Upper lobe of left lung (tissue), 6 donors: ENCODE data around the gene VAPA. TPM values are rescaled to one million over a fixed set of nuclear protein-coding genes. Genes with fewer than 3 reads are reported as not detected.
A peak's percentile ranks its signal among the peaks of the same experiment; 100 is the strongest.

ENCODE experiments used
- ATAC-seq, 2 donors: fragments of 200-7000 bp; cut with Tn5 transposase; one replicate each; pipeline ENCODE4 v1.9.1; 2022; ENCODE audit warnings: mild to moderate bottlenecking in 2 of 2, moderate library complexity in 2 of 2; ENCODE audit not compliant: low FRiP score in 2 of 2
- DNase-seq, 2 donors: peaks; one replicate each; pipeline ENCODE4 v3.0.0-alpha.2; 2019 to 2020
- H3K27ac ChIP-seq, 4 donors: fragments of 200-600 bp; sonication (generic); one replicate each; pipeline ENCODE4 v1.5.1; 2016 to 2019
- H3K27me3 ChIP-seq, 4 donors: fragments of 200-600 bp; sonication (generic); one replicate each; pipeline ENCODE4 v1.5.1; 2017 to 2019
- H3K36me3 ChIP-seq, 4 donors: fragments of 200-600 bp; sonication (generic); one replicate each; pipeline ENCODE4 v1.5.1; 2016 to 2019
- H3K4me1 ChIP-seq, 4 donors: fragments of 200-600 bp; sonication (generic); one replicate each; pipeline ENCODE4 v1.5.1; 2018 to 2019
- H3K4me3 ChIP-seq, 4 donors: fragments of 200-600 bp; sonication (generic); one replicate each; pipeline ENCODE4 v1.5.1; 2017 to 2019; ENCODE audit warnings: mild to moderate bottlenecking in 2 of 4, moderate library complexity in 1 of 4
- H3K9me3 ChIP-seq, 4 donors: fragments of 200-600 bp; sonication (generic); one replicate each; pipeline ENCODE4 v1.5.1; 2018 to 2019
- CTCF ChIP-seq, 6 experiments: fragments of 450-650 bp in 4 of 6; fragments of 200-600 bp in 2 of 6; sonication (generic) in 2 of 6; IDR thresholded peaks; one replicate each; pipeline ENCODE4 v1.5.1; 2016 to 2019; ENCODE audit warnings: antibody characterized with exemption in 6 of 6
- EP300 ChIP-seq, 4 donors: sonication (generic); formaldehyde crosslinking; IDR thresholded peaks; one replicate each; pipeline ENCODE4 v1.5.1; 2017; ENCODE audit warnings: antibody characterized with exemption in 4 of 4, control low read depth in 2 of 4
- POLR2A ChIP-seq, 4 donors: fragments of 450-650 bp; IDR thresholded peaks; one replicate each; pipeline ENCODE4 v1.5.1; 2016 to 2017; ENCODE audit warnings: antibody characterized with exemption in 4 of 4, mild to moderate bottlenecking in 2 of 4
- POLR2AphosphoS5 ChIP-seq, 2 donors: sonication (generic); formaldehyde crosslinking; IDR thresholded peaks; one replicate each; pipeline ENCODE4 v1.5.1; 2017; ENCODE audit warnings: antibody characterized with exemption in 2 of 2
- WGBS, 2 donors: methylation state at CpG; one replicate each; pipeline ENCODE4 v1.1.5; 2017 to 2018; 5-methylcytosine and 5-hydroxymethylcytosine counted together
- total RNA-seq, 6 donors: library from RNA; depleted of rRNA in 4 of 6; stranded (reverse); fragments of >200 nt in 4 of 6; gene quantifications; one replicate each; pipeline versions ENCODE4 v1.1.0 to v1.2.1, GENCODE V29; 2016 to 2021
- donor health status: DM: no; HTN: no; CAD: no; lungs with moderate emphysema.
- donor health status: DM: no; HTN: yes; CAD: no; lungs with severe emphysema.

Gene VAPA
- total RNA-seq, 6 donors from 2014 or later, result 233 to 566 (median 285) TPM

- DNase-seq (no peak), ATAC-seq (no peak)
- peaks cover 0 to 18% (median 0%) of the 10 kb centered on the region in 4 donors for H3K36me3 ChIP-seq
- WGBS, 2 donors, result 68 to 72% methylated on average over 5 of the region's 5 CpGs
- no peaks in the 10 kb centered on the region for H3K27me3 ChIP-seq
- peaks cover 62 to 82% (median 72%) of the 10 kb centered on the region in 4 donors for H3K4me1 ChIP-seq
- no peak overlapping the region for H3K4me3 ChIP-seq
- peak overlapping the region in 1 of 4 donors; percentile 14 for H3K27ac ChIP-seq
- no peak for TF ChIP-seq EP300 (IDR thresholded peaks at IDR 0.05)
- TF ChIP-seq CTCF (IDR thresholded peaks at IDR 0.05), result no peak
- no peak for TF ChIP-seq POLR2A (IDR thresholded peaks at IDR 0.05)
- no peak for TF ChIP-seq POLR2AphosphoS5 (IDR thresholded peaks at IDR 0.05)
- H3K9me3 ChIP-seq, result no peaks in the 10 kb centered on the region
These were observed 14.9 kb downstream of the VAPA start for GRCh38 chr18:9928646-9929259.

GRCh38 chr18:9930299-9930884 is 16.6 kb downstream of the VAPA start:
- H3K4me1 ChIP-seq, result peaks cover 47 to 67% (median 59%) of the 10 kb centered on the region in 4 donors
- no peaks in the 10 kb centered on the region for H3K27me3 ChIP-seq
- DNase-seq, result no peak
- H3K9me3 ChIP-seq, result no peaks in the 10 kb centered on the region
- H3K36me3 ChIP-seq, result peaks cover 0 to 26% (median 0%) of the 10 kb centered on the region in 4 donors
- TF ChIP-seq POLR2AphosphoS5 (IDR thresholded peaks at IDR 0.05), result no peak
- TF ChIP-seq EP300 (IDR thresholded peaks at IDR 0.05), result no peak
- no peak for TF ChIP-seq CTCF (IDR thresholded peaks at IDR 0.05)
- H3K4me3 ChIP-seq, result no peak overlapping the region
- no peak for ATAC-seq
- H3K27ac ChIP-seq, result no peak overlapping the region
- 74 to 91% methylated on average over 3 of the region's 3 CpGs for WGBS, 2 donors

GRCh38 chr18:9931146-9931545 is 17.3 kb downstream of the VAPA start:
- peak overlapping the region in 1 of 4 donors; percentile 71 for H3K27ac ChIP-seq
- 53 to 79% methylated on average over 1 of the region's 1 CpG for WGBS, 2 donors
- no peak for TF ChIP-seq CTCF (IDR thresholded peaks at IDR 0.05)
- TF ChIP-seq POLR2AphosphoS5 (IDR thresholded peaks at IDR 0.05), result no peak
- no peak for TF ChIP-seq POLR2A (IDR thresholded peaks at IDR 0.05)
- TF ChIP-seq EP300 (IDR thresholded peaks at IDR 0.05), result no peak
- H3K4me3 ChIP-seq, result no peak overlapping the region
- no peak for ATAC-seq
- H3K36me3 ChIP-seq, result peaks cover 0 to 28% (median under 1%) of the 10 kb centered on the region in 4 donors
- no peak for DNase-seq
- H3K9me3 ChIP-seq, result no peaks in the 10 kb centered on the region
- no peaks in the 10 kb centered on the region for H3K27me3 ChIP-seq
- H3K4me1 ChIP-seq, result peaks cover 40 to 59% (median 52%) of the 10 kb centered on the region in 4 donors

GRCh38 chr18:9931678-9932077 is 17.9 kb downstream of the VAPA start:
- no peak for TF ChIP-seq EP300 (IDR thresholded peaks at IDR 0.05)
- no peak for TF ChIP-seq POLR2AphosphoS5 (IDR thresholded peaks at IDR 0.05)
- TF ChIP-seq POLR2A (IDR thresholded peaks at IDR 0.05), result no peak
- no peak for TF ChIP-seq CTCF (IDR thresholded peaks at IDR 0.05)
- 56 to 77% methylated on average over 5 of the region's 5 CpGs for WGBS, 2 donors
- Histone ChIP-seq H3K4me1 (peaks cover 34 to 54% (median 47%) of the 10 kb centered on the region in 4 donors), H3K4me3 (no peak overlapping the region), H3K36me3 (peaks cover 0 to 33% (median 5%) of the 10 kb centered on the region in 4 donors), H3K27me3 (no peaks in the 10 kb centered on the region), H3K27ac (peak overlapping the region in 1 of 4 donors; percentile 71), H3K9me3 (no peaks in the 10 kb centered on the region)
- no peak for DNase-seq
- no peak for ATAC-seq
